ENCODE data around the gene HBG2. TPM values are rescaled to one million over a fixed set of nuclear protein-coding genes. Genes with fewer than 3 reads are reported as not detected.
"Not testable (repeated sequence)": the region's sequence is repeated elsewhere in the genome, so short reads cannot be mapped to it uniquely, and the experiment has no call there.

Gene HBG2
- total RNA-seq, 4 donors from 2014 or later: not detected

DNA sequence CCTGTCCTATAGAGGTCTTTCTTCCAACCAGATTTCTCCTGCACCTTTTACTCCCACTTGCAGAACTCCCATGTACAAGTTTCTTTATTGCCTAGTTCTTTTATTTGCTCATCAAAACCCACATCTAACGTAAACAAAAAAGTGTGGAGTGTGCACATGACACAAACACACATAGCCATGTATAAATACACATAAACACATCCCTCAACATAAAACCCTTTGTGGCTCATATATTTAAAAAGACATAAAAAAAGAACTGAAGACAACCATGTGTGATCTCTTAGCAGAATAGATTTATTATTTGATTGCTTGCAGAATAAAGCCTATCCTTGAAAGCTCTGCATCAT lies 1.7 kb downstream of the HBG2 start:
- Histone ChIP-seq H3K27ac (no peak overlapping the region), H3K4me3 (no peak overlapping the region), H3K27me3 (no peaks in the 10 kb centered on the region), H3K36me3 (no peaks in the 10 kb centered on the region), H3K9me3 (no peaks in the 10 kb centered on the region), H3K4me1 (no peaks in the 10 kb centered on the region)
- TF ChIP-seq, protein P1, sequence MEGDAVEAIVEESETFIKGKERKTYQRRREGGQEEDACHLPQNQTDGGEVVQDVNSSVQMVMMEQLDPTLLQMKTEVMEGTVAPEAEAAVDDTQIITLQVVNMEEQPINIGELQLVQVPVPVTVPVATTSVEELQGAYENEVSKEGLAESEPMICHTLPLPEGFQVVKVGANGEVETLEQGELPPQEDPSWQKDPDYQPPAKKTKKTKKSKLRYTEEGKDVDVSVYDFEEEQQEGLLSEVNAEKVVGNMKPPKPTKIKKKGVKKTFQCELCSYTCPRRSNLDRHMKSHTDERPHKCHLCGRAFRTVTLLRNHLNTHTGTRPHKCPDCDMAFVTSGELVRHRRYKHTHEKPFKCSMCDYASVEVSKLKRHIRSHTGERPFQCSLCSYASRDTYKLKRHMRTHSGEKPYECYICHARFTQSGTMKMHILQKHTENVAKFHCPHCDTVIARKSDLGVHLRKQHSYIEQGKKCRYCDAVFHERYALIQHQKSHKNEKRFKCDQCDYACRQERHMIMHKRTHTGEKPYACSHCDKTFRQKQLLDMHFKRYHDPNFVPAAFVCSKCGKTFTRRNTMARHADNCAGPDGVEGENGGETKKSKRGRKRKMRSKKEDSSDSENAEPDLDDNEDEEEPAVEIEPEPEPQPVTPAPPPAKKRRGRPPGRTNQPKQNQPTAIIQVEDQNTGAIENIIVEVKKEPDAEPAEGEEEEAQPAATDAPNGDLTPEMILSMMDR (IDR thresholded peaks at IDR 0.05): no peak
- TF ChIP-seq EP300 (IDR thresholded peaks at IDR 0.05): no peak
- TF ChIP-seq POLR2A (IDR thresholded peaks at IDR 0.05): no peak
- whole genome bisulfite sequencing, 2 donors: 53 to 55% methylated on average over 1 of the region's 1 CpG
- DNase-seq (ENCODE audit: low spot score in 2 of 2): no peak

DNA sequence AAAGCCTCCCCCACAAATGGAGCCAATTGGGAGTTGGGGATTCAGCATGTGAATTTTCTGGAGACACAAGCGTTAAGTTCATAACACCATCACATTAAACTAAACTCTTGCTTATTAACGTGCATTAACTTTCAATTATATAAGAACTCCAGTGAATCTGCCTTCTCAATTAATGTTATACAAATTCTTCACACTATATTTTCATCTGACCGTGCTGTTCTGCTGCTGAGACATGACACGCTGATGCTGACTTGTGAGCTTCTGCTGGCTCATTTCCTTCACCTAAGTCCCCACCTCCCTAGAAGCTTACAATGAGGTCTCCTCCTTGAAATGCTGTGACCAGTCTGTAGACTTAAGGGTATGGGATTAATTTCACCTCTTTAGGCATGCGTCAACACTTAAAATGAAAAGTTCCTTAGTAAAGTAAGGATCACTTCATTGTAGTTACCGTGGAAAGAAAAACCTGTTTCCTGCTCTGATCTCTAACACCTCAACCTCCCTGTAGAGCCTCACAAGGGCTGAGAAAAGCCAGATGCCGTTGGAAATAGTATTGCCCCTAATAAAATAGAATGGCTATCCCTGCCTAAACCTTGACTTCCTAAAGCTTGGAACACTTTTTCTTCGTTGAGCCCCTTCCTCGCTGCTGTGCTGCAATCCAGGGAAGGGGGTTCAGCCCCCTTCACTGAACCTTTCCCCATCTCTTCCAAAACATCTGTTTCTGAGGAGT lies 2.2 kb downstream of the HBG2 start:
- 45 to 49% methylated on average over 9 of the region's 9 CpGs for WGBS, 2 donors
- no peak for TF ChIP-seq EP300 (IDR thresholded peaks at IDR 0.05)
- TF ChIP-seq, protein P1 (IDR thresholded peaks at IDR 0.05): no peak
- no peak for TF ChIP-seq POLR2A (IDR thresholded peaks at IDR 0.05)
- no peaks in the 10 kb centered on the region for H3K36me3 ChIP-seq

DNA sequence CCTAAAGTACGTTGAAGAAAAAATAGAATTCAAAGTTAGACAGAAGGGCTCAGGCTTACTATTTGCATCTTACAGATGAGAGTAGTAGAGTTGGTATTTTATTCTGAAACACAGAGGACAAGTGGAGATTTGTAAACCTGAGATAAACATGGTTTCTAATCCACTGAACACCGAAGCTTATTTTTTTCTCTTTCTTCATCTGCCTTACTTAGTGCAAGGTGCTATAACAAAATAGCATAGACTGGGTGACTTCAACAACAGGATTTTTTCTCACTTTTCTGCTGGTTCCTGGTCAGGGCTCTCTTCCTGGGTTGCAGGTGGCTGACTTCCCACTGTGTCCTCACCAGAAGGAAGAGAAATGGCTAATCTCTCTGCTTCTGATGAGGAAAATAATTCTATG lies 2.8 kb downstream of the HBG2 start:
- no peaks in the 10 kb centered on the region for H3K36me3 ChIP-seq
- no peak for DNase-seq (ENCODE audit: low spot score in 2 of 2)
- TF ChIP-seq EP300 (IDR thresholded peaks at IDR 0.05) (no peak), POLR2A (IDR thresholded peaks at IDR 0.05) (no peak)
- TF ChIP-seq, protein P1 (IDR thresholded peaks at IDR 0.05): no peak
- no peak overlapping the region for H3K4me3 ChIP-seq
- H3K27ac ChIP-seq: no peak overlapping the region
- no peaks in the 10 kb centered on the region for H3K27me3 ChIP-seq
- WGBS, 2 donors: 68 to 73% methylated on average over 2 of the region's 2 CpGs
- H3K9me3 ChIP-seq: no peaks in the 10 kb centered on the region
- no peaks in the 10 kb centered on the region for H3K4me1 ChIP-seq

More for the DNA sequence above, 2.2 kb downstream of the HBG2 start:
- no peak for DNase-seq (ENCODE audit: low spot score in 2 of 2)
- Histone ChIP-seq H3K4me1 (no peaks in the 10 kb centered on the region), H3K4me3 (no peak overlapping the region), H3K27ac (no peak overlapping the region), H3K27me3 (no peaks in the 10 kb centered on the region), H3K9me3 (no peaks in the 10 kb centered on the region)

DNA sequence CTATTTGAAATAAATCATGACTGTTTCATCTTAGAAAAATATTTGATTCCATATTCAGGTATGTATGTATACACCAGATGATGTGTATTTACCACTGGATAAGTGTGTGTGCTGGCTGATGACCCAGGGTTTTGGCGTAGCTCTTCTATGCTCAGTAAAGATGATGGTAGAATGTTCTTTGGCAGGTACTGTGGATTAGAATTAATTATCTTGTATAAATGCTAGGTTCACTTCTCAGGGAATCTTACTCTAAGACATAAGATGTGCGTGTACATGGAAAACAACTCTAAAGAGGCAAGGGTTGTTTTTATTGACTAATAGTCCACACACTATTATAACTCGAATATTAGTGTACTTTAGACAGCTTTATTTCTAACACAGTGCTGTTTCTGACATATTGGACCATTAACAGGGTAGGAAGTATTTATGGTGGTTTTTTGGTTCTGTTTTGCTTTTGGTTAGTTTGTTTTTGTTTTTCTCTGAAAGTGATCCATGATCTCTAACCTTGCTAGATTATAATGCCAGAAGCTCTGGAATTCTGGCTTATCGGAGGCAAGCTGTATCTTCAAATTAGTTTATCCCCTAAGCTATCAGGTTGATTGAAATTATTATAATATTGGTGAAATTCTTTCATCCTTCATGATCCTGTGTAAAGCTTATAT lies 3.9 kb downstream of the HBG2 start:
- Histone ChIP-seq H3K27me3 (no peaks in the 10 kb centered on the region), H3K4me1 (no peaks in the 10 kb centered on the region), H3K9me3 (no peaks in the 10 kb centered on the region), H3K4me3 (no peak overlapping the region), H3K27ac (no peak overlapping the region), H3K36me3 (no peaks in the 10 kb centered on the region)
- DNase-seq (ENCODE audit: low spot score in 2 of 2): no peak
- TF ChIP-seq POLR2A (IDR thresholded peaks at IDR 0.05): no peak
- TF ChIP-seq EP300 (IDR thresholded peaks at IDR 0.05): no peak
- TF ChIP-seq, protein P1 (IDR thresholded peaks at IDR 0.05): no peak
- WGBS, 2 donors: 88 to 90% methylated on average over 4 of the region's 4 CpGs

DNA sequence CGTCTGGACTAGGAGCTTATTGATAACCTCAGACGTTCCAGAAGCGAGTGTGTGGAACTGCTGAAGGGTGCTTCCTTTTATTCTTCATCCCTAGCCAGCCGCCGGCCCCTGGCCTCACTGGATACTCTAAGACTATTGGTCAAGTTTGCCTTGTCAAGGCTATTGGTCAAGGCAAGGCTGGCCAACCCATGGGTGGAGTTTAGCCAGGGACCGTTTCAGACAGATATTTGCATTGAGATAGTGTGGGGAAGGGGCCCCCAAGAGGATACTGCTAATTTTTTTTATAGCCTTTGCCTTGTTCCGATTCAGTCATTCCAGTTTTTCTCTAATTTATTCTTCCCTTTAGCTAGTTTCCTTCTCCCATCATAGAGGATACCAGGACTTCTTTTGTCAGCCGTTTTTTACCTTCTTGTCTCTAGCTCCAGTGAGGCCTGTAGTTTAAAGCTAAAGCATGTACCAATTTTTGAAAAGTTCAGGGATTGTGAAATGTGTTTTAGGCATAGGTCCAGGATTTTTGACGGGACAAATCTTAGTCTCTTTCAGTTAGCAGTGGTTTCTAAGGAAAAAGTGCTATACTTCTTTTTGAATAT lies 4.7 kb downstream of the HBG2 start, which contains the start of gene HBG1:
HBG1 (minus strand) TSS at position 51 of the 590 bp plus-strand sequence. CDS start 53 bp downstream, outside the sequence.
- H3K27me3 ChIP-seq; DNase-seq (ENCODE audit: low spot score in 2 of 2); H3K4me1 ChIP-seq; H3K4me3 ChIP-seq; H3K9me3 ChIP-seq; H3K36me3 ChIP-seq; H3K27ac ChIP-seq: not testable (repeated sequence)
- 65 to 78% methylated on average over 3 of the region's 9 CpGs for WGBS, 2 donors

DNA sequence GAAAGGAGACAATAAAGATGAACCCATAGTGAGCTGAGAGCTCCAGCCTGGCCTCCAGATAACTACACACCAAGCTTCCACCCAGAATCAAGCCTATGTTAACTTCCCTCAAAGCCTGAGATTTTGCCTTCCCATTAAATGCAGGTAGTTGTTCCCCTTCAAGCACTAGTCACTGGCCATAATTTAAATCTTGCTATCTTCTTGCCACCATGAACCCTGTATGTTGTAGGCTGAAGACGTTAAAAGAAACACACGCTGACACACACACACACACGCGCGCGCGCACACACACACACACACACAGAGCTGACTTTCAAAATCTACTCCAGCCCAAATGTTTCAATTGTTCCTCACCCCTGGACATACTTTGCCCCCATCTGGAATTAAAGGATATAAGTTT lies 6.1 kb downstream of the HBG2 start:
- H3K4me3 ChIP-seq; H3K9me3 ChIP-seq; H3K36me3 ChIP-seq; DNase-seq (ENCODE audit: low spot score in 2 of 2); H3K27ac ChIP-seq; H3K4me1 ChIP-seq; H3K27me3 ChIP-seq: not testable (repeated sequence)
- WGBS, 2 donors: 78 to 89% methylated on average over 7 of the region's 7 CpGs
